HFF-Myc (cell line): ENCODE measurements around the gene HMGN3.

Experiments used
- DNase-seq: peaks from one replicate; pipeline ENCODE4 v3.0.0-alpha.2; 2011; ENCODE audit warnings: low read depth; ENCODE audit errors: extremely low read depth
- H3K4me3 ChIP-seq: replicated peaks from 2 replicates; pipeline ENCODE4 v1.5.1; 2011; ENCODE audit warnings: low read depth, mild to moderate bottlenecking, control low read depth, low read length
- TF ChIP-seq, protein P1 (sequence below): IDR thresholded peaks from 2 replicates; pipeline ENCODE4 v1.5.1; 2012; ENCODE audit warnings: mild to moderate bottlenecking, low read depth, low read length, control low read depth; ENCODE audit errors: missing control alignments

Gene HMGN3

DNA sequence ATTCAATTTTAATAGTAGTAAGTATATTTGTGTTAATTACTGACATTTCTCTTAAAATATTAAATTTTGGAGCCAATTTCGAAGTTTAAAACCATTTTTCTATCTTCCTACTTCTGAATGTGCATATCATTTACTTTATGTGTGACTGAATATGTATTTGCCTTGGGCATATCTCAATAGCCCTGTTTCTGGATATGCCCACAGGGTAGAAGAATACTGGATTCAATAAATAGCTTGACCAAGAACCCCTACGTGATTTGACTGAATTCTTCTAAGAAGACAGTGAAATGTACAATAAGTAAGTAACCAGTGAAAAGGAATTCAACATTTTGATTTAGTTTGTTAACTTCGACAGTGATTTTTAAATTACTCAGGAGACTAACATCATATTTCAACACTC, 7.8 kb downstream of the HMGN3 start:
- no peak for DNase-seq
- no peak overlapping the region for H3K4me3 ChIP-seq
- TF ChIP-seq, protein P1, sequence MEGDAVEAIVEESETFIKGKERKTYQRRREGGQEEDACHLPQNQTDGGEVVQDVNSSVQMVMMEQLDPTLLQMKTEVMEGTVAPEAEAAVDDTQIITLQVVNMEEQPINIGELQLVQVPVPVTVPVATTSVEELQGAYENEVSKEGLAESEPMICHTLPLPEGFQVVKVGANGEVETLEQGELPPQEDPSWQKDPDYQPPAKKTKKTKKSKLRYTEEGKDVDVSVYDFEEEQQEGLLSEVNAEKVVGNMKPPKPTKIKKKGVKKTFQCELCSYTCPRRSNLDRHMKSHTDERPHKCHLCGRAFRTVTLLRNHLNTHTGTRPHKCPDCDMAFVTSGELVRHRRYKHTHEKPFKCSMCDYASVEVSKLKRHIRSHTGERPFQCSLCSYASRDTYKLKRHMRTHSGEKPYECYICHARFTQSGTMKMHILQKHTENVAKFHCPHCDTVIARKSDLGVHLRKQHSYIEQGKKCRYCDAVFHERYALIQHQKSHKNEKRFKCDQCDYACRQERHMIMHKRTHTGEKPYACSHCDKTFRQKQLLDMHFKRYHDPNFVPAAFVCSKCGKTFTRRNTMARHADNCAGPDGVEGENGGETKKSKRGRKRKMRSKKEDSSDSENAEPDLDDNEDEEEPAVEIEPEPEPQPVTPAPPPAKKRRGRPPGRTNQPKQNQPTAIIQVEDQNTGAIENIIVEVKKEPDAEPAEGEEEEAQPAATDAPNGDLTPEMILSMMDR = no peak

DNA sequence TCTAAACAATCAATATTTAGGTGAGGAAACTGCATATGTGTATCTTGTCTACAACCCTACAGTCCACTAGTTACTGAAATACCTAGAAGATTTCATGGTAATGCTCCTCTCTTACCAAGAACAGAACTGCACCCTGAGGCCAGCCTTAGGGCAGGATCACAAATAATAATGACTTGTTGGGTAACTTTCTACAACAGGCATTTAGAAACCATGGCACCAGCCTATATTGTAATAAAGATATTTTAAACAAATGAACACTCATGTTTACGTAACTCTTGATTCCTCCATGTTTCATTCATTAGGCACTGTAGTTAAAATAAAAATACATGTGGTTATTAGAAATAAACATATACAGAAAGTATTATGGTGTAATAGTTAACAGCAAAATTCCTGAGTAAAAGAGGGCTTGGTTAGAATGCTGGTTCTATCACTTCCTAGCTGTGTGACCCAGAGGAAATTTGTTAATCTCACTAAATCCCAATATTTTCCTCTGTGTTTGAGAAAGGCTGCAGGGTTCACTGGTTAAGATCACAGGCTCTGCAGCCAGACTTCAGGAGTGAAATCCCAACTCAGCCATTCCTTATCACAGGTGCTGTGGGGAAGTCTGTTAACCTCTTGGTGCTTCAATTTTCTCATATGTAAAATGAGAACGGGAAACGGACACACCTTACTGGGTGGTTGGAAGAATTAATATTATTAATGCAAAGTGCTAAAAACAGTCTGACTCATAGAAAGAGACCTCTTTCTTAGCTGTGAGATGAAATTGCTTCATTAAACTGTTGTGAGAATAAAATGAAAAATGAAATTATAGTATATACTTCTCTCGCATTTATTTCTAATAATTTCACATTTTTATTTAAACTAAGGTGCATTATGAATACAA, 8.5 kb downstream of the HMGN3 start:
- TF ChIP-seq, protein P1 = no peak
- no peak for DNase-seq
- no peak overlapping the region for H3K4me3 ChIP-seq

DNA sequence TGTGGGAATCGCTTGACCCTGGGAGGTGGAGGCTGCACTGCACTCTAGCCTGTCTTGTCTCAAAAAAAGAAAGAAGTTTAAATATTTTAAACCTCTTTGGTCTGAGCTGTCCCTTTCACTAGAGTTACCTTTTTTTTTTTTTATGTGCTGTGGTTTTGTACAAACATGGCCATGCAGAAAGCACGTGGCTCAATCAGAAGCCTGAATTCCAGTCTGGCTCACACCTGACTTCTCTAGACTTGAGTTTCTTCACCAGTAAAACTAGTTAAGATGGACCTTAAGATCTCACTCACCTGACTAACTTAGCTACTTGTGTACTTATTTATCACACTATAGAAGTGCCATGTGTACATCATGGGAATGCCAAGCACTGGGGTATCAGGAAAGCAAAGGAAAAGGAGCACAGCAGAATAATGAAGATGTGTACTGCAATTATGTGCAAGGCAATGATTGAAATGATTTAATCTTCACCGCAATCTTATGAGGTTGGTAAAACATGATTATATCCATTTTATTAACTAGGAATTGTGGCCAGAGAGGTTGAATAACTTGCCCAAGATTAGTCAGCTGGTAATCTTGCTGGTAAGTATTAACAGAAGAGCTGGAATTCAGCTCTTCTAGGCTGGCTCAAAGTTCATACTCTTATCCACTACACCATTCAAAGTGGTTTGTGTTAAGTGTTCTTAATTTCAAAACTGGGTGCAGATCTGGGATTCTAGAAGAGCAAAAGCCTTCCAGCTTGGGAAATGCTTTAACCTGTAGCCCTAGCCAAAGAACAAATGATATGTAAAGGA, 10.7 kb downstream of the HMGN3 start:
- no peak for DNase-seq
- TF ChIP-seq, protein P1 = no peak
- no peak overlapping the region for H3K4me3 ChIP-seq

DNA sequence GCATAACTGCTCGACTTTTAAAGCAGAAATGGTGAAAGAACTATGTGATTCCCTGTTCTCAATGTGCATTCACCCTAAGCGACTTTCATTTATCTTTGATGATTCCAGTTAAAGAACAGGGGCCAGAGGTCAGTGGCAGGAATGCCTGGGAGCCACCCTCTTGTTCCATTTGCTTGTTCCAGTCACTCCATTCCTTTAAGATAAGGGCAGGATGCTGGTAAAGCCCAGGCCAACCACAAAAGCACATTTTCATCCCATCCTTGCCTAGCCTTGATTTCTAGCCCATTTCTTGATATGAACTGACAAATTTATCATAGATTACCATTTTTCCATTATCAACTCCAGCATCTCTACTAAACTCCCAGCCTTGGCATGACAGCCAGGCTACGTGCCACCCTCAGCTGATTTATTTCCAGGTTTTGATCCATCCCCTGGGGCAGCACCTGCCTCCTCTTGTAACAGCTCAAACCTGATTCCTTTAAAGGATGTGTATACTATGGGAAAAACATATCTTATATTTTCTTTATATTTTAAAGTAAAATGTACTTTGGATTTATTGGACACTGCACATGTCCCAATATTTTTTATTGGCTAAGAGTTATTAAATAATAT, 19.2 kb downstream of the HMGN3 start:
- no peak overlapping the region for H3K4me3 ChIP-seq
- TF ChIP-seq, protein P1 = no peak
- DNase-seq = no peak

DNA sequence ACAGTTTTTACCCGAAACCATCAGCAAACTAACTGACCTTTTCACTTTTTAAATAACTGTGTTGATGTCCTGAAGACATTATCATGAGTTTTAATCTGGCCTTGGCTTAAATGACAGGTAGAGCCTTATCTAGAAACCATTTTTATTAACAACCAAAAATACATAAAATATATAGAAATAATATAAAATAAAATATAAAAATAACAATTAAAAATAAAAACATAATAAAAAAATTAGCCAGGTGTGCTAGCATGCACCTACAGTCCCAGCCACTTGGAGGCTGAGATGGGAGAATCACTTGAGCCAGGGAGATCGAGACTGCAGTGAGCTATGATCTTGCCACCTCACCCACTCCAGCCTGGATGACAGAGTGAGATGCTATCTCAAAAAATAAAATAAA, 21.6 kb downstream of the HMGN3 start:
- DNase-seq = no peak
- no peak overlapping the region for H3K4me3 ChIP-seq
- TF ChIP-seq, protein P1 = no peak

DNA sequence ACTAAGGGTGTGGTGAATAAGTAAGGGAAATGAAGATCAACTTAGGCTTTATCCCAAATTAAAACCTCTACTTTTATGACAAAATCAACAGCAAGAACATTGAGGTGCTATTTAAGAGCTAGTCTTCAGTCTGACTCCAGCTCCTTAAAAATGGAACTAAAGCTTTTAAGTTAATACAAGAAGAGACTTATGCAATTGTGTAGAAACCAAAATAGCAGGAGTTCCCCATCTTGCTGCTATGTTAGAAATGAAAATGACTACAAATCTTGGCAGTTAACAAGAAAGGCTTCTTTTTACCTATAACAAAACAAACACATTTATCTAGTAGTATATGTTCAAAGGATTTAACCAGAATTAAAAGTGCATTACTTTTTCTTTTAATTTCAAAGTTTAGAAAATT, 25.7 kb downstream of the HMGN3 start:
- no peak overlapping the region for H3K4me3 ChIP-seq
- TF ChIP-seq, protein P1 = no peak
- no peak for DNase-seq
